B cell (primary cell): Measurements from ENCODE around the gene FAM72D.
"Not testable (repeated sequence)": the region's sequence is repeated elsewhere in the genome, so short reads cannot be mapped to it uniquely, and the experiment has no call there.

ENCODE experiments used
- CTCF ChIP-seq: fragments of 200-600 bp; IDR thresholded peaks from one replicate; pipeline ENCODE4 v1.8.0; 2022; ENCODE audit warnings: antibody characterized with exemption, mild to moderate bottlenecking
- EZH2 ChIP-seq: IDR thresholded peaks from 2 replicates; pipeline ENCODE4 v1.6.1; 2012; ENCODE audit warnings: borderline replicate concordance, low read depth, mild to moderate bottlenecking, moderate library complexity, low read length; ENCODE audit not compliant: insufficient read depth, poor library complexity, severe bottlenecking

- not testable (repeated sequence) for TF ChIP-seq CTCF, EZH2
These were observed 30.5 kb upstream of the FAM72D start for GRCh38 chr1:145065194-145065826.
